ENCODE measurements around the gene ZNF385B.

Gene ZNF385B

DNA sequence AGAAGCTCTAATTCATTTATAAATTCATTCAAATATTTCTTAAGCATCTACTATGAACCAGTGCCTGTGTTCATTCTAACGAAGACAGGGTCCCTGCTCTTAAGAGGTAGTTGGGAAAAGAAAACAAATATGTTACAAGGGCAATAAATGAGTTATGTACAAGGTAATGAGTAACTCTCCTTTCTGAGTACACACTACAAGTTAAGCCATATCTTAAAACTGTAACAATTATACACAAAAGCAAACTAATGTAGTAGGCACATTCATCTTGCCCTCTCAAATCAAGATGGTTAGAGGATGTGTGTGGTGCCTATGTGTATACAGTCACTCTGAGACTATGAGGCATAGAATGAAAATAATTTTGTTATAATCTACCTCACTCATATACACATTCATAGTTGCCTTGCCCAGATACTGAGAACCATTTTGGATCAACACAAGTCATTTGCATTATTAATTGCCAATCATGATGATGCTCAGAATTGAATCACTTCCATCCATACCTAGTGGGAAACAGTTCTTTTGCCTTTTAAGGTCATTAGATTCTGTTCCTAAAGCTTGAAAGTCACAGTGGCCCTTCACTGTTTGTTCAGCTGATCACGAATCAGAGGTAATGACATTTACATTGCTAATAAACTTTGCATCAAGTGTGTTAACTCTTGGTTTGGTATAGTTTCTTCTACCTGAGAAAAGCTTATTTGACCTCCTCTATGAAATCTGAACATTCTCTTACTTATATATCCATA lies 283.1 kb downstream of the ZNF385B start:
- no peak for DNase-seq

DNA sequence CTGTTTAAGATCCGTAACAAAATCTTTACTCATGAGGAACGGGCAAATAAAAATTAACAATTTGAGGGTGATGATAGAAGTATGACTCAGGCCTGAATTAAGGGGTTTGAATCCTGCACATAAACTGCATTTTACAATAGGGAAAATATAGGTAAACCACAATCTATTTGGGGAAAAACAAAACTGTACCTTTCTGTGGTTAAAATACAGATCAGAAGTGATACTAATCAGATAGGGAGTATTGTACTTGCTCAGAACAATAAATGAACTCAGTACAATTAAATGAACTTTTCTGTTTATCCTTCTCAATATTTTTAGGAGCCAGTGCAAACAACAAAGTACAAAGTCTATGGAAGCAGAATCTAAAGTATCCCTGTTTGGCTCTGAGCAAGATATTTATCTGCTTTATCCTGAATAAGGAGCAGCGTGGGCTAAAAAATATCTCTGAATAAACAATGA lies 287.3 kb downstream of the ZNF385B start:
- DNase-seq = no peak

DNA sequence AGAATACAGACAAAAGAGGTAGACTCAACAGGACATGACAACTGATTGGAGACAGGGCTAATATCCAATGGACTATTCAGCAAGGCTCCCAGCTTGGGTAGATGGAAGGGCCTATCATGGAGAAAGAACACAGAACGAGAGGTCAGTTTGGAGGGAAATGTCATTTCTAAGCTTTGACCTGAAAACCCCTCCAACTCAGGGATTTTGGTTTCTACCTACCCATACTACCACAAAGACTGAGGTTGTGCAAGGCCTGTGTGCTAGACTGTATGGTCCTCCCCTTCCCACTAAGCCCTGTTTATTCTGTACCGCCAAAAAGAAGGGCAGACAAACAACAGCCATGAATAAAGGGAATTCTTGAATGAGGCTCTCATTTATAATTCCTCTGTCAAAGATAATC lies 288.9 kb downstream of the ZNF385B start:
- DNase-seq = no peak

DNA sequence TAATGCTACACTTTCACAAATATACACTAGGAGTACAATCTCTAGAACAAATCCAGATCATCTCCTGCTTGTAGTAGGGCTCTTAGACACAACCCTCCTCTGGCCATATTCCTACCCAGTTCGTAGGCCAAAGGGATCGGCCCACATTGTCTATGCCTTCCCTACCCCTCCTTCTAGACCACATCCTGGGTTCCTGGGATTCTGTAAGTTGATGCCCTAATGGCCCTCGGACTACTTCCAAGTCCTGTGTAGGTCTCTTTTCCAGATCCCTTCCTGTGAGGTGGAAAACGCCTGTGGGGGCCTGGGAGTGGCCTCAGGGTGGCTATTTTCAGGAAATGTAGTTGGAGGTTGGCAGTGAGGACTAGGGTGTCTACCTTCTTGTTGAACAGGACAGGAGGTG lies 289.7 kb downstream of the ZNF385B start:
- DNase-seq = no peak

DNA sequence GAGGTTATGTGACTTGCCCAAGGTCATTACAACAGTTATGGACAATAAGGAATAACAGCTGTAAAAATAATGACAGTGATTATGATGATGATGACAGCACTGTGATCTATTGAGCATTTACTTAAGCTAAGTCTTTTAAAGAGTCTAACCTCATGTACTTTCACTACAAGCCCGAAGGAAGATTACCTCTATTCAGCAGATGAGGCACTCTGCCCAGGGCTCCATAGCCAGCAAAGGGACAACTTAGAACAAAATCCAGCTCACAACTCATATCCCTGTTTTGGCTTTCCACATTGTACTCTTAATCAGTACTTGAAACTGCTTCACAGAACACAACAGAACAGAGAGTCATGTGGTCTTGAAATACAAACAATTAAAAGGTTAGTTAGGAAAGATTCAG lies 290.2 kb downstream of the ZNF385B start:
- no peak for DNase-seq

DNA sequence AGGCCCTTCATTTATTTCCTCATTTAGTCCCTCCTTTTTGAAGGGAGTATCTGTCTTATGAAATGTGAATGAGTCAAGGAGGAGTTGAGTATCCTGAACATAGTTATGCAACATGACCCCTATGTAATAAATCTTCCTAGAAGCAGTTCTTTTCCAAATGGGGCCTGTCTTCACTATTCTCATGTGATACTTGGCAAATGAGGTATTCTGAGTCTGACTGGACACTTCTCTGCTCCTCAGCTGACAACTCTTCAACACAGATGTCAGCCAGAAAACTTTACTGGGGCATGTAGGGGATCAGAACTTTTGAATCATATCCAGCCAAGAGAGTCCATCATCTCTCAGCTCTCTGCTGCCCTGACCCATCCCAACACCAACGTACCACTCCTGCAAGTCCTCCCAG lies 291.6 kb downstream of the ZNF385B start:
- no peak for DNase-seq

DNA sequence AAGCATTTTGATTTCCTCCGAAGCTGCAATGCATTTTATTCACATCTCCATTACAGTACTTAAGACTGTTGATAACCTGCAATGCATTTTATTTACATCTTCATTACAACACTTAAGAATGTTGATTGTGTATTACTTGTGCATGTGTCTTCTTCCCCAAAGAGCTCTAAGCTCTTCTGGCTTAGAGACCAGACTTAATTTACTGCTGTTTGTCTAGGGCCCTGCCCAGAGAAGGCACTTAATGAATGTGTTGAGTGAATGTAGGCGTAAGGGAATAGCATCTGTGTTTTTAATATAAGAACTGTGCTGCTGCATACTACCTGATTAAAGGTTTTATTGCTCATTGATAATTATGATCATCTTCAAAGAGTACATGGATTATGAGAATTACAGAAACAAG lies 295.6 kb downstream of the ZNF385B start:
- no peak for DNase-seq

DNA sequence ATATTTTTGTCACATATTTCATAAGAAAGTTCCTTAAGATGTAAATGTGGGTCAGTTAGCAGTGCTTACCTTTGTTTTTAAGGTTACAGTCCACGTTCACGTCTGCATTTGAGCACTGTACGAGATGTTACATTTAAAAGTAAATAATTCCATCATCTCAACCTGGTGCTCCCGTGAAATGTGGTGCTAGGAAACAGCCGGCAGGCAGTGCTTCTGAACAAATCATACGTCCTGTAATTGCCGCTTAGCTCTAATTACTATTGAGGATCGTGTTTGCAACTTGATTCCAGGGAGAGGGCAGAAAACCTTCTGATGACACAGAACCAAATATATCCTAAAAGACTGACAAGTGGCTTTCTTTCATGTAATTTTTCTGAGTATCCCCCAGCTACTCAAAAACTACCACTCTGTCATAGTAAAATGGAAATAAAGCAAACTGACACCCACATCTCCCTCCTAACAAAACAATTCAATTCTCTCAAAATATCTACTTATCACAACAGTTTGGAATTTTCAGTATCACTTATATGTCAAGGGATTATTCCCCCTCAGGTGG lies 299.0 kb downstream of the ZNF385B start:
- DNase-seq = no peak

DNA sequence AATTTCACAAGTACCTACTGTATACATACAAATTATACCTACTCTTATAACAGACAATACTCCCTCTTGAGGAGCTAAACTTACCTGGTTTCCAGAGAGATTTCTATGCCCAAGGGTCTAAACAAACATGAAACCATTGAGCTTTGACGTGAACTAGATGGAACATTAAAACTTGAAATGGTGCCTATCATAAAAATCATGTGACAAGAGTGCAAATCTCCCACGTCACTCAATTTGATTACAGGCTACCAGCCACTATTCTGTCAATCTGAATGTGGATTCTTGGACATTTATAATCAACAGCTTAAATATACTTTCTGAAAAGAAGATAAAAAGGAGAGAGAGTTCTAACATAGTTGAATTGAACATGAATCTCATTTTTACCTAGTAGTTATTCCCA lies 299.7 kb downstream of the ZNF385B start:
- no peak for DNase-seq

DNA sequence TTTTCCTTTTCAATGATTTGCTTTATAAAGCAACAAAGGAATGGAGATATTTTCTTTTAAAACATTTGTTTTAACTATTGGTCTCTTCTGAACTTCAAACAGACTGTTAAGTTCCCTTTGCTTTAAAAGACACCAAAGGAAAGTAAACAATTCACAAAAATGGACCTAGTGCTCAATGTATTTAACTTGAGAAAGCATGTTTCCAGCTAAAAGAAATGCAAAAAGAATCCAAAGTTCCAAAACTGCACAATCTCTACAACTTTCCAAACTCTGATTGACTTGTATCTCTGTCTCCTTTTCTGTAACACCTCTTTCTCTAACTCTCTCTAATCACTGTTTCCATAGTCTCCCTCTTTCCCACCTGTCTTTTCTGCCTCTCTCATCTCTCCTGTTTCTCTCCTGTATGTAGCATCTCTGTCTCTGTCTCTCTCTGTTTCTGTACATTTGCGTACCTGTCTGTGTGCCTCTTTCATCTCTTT lies 301.1 kb downstream of the ZNF385B start:
- DNase-seq = no peak

DNA sequence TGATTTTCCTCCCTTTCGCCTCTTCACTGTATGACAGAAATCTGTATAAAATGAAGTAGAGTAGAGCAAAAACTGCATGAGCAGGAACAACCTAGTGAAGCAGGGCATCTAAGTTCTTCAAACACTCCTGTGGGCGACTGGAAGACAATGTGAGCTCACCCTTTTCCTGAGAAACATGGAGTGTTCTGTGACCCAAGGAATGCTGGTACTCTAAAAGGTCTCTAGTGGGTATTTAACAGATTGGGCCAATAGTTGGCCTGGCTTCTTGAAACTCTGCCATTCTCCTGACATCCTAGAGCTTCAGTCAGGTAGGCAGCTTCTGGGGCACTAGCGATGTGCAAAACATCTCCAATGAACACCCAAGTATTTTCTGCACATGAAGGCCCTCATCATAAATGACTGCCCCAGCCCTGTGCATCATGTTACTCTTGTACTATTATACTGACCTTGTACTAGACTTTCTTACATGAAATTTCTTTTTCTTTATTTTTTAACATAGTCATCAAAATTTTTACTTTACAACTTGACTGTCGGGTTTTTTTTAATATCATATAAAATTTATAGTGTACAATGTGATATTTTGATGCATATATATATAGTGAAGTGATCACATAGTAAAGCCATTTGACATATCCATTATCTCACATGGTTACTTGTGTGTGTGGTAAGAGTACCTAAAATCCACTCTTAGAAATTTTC lies 302.2 kb downstream of the ZNF385B start:
- DNase-seq = no peak

DNA sequence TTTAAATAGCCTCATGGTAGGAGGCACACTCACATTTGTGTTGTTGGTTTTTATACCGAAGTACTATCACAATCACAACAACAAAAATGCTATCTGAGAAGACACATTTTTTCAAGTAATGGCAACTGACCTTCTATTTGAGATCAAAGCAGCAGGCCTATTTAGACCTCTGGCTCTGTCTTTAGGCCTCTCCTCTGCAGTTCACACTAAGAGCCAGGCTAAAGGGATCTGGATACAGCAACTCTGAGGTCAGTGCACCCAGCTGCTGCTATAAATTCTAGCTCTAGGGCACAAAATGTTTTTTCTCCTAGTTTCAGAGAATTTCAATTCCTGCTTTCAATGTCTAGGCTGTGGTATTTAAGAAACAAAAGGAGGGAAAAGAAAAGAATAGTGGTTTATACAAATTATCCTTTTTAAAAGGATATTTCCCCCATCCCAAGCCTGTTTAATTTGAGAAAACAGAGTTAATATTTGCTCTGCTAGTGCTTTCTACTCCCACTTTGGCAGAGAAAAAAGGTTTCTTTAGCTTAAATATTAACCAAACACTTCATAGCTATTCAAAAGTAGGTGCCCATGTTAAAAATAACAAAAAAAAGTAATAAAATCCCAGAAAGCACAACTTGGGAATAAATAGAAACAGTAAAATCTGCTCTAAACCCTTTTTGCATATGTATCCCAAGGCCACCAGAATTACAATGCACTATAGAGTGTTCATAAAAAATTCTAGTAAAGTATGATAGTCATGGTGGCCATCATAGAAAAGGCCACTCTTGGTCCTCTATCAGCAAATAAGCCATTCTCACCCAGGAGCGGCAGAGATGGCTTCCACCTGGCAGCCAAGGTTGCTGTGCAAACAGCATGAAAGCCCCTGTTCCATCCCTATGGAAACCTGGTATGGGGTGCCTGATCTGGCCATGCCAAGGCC lies 303.1 kb downstream of the ZNF385B start:
- DNase-seq = no peak

DNA sequence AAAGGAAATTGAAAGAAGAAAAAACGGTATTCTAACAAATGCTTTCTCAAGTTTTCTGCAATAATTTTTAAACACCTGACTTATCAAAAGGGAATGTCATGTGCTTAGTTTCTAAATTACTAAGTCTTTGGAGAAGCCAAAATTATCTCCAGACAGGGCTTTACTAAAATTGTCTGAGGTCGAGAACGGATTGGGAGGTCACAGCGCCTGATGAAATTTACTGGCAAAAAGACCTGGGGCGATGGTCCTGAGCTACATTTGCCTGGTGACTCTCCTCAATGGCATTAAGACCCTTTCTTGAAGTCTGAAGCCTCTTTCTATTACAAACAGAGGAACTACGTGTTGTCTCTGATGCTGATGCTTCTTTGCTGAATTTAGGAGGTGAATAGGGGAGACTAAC lies 305.0 kb downstream of the ZNF385B start:
- no peak for DNase-seq

DNA sequence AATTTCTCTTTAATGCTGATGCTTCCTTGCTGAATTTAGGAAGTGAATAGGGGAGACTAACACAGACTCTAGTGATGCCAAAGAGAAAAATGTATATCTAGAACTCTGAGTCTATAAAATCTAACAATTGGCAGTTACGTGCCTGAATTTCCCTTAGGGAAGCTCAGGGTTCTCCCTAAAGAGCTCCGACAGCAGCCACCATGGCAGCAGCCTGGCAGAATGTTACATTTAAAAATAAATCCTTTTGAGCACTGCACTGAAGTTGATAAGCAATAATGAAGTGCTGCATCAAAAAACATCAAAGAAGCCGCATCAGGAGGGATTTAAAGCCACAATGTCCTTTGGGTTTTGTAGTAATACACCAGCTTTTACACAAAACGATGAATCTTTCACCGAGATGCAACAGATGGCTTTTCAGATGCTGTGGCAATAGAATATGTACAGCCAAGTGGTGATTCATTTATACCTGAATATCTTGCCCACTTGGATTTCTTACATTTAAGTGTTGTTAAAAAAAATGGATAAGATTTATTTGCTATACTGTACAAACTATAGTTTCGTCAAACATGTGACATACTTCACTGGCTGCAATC lies 305.6 kb downstream of the ZNF385B start:
- DNase-seq = no peak

DNA sequence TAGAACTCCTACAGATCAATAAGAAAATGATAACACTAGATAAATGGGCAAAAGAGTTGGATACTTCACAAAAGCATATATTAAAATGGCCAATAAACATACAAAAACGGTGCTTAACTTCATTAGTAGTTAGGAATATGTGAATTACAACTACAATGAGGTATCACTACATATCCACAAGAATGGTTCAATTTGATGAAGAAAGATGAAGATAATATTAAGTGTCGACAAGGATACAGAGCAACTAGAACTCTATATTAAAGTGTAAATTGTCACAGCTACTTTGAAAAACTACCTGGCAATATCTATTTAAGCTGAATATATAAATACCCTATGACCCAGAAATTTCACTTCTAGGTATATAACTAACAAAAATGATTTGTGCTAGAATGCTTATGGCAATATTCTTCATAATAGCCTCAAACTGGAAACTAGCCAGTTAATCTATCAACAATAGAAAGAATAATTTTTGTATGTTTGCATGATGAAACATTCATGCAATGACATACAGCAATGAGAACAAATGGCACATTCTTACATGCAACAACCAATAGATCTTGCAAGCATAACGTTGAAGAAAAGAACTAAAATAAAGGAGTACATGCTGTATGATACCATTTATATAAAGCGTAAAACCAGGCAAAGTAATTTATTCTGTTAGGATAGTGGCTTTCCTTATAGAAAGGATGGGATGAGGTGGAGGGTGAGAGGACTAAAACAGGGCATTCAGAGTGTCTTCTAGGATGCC lies 306.6 kb downstream of the ZNF385B start:
- no peak for DNase-seq

DNA sequence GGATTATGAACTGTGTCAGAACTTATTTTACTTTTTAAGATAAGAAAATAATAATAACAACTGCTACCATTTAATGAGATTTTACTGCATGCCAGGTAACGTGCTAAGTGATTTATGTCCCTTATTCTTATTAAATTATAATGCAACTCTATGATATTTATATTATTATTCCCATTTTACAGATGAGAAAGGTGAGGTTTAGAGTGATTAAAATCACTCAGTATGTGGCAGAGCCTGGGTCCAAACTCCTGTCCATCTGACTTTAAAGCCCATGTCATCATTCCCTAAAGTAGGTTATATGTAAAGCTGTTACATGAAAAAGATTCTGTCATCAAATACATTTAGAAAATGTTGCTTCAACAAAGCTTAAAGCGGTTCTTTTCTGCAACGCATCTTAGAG lies 308.0 kb downstream of the ZNF385B start:
- DNase-seq = no peak

DNA sequence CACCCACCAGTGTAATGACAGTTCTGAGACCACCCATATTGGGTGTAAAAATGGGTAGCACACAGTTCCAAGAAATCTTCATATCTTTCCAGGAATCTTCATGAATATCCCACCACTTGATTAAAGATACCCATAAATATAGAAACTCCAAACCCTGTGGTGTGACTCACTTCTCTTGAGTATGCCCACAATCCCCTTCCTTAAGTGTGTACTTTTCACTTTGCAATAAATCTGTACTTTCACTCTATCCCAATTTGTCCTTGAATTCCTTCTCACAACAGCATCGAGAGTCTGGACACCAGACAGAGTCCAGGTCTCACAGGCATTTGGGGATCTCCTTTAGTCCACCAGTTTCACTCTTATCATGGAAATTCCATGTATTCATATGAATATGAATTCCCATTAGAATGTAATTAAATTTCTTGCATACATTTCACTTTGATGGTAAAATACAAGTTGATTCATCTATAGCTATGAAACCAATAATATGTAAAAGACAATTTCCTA lies 309.8 kb downstream of the ZNF385B start:
- no peak for DNase-seq

DNA sequence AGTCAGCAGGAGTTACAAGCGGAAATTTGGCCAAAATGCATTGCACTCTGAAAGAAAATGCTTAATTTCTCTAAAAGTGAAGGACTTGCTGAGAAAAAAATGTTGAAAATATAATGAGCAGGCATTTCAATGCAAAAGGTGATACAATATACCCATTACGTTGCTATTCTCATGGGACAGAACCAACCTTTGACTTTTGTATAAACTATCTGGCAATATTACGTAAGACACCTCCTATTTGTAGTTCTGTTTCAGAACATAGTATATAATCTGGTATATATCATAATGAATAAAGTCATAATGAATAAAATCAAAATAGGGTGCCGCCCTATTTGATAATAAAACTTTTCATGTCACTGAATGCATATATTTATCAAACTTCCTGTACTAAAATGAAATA lies 310.6 kb downstream of the ZNF385B start:
- DNase-seq = no peak

DNA sequence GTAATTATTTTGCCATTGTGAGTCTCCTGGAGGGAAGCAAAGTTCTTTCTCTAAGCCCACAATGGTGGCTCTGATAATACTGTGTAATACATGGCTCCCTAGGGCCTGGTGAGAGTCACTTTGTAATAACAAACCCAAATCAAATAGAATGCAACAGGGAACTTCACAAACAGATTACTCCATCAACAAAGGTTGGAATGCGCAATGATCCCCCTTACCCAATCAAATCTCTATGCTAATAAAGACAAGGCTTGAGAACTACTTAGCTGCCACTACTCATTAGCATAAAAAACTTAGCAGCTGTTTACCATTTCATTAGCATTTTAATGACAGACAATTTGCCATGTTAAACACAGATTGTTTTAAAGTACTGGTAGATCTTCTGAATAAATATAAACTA lies 311.2 kb downstream of the ZNF385B start:
- DNase-seq = no peak

DNA sequence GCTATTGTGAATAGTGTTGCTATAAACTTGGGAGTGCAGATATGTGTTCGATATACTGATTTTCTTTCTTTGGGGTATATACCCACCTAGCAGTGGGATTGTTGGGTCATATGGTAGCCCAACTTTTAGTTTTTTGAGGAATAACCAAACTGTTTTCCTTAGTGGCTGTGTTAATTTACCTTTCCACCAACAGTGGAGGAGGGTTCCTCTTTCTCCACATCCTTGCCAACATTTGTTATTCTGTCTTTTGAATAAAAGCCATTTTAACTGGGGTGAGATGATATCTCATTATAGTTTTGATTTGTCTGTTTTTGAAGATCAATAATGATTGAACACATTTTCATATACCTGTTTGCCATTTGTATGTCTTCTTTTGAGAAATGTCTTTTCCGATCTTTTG lies 314.8 kb downstream of the ZNF385B start:
- DNase-seq = no peak

DNA sequence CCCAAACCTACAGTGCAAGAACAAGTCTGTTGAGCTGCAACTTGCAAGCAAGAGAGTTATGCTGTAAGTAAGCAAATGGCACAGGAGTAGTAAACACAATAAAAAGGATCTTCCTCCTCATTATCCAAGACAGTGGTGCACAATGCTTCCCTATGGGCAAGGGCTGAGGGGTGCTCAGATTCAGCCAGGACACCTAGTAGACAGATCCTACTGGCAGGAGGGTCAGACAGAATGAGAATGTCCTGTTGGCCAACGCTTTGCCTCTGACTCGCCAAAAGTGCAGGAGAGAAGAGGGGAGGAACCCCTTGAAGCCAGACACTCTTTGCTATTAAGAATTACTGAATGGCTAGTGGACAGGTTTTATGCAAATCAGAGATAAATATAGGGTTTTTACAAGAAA lies 316.4 kb downstream of the ZNF385B start:
- no peak for DNase-seq
